H1 (cell line): ENCODE measurements around the gene SOX12. TPM values are rescaled to one million over a fixed set of nuclear protein-coding genes. Genes with fewer than 3 reads are reported as not detected.

Source experiments
- CTCF ChIA-PET: fragments of 300-600 bp; sonication (Branson Sonifier 250); formaldehyde crosslinking; loops from one replicate; lab custom pipeline; 2021; ENCODE audit not compliant: partially characterized antibody; lab: Charles Lee
- POLR2A ChIA-PET: fragments of 300-600 bp; sonication (Branson Sonifier 250); formaldehyde crosslinking; loops from one replicate; lab custom pipeline; 2021; ENCODE audit warnings: inconsistent platforms; ENCODE audit not compliant: partially characterized antibody; lab: Charles Lee
- DNase-seq, 2 experiments: peaks; one replicate each; pipeline versions ENCODE4 v3.0.0 to v3.0.0-alpha.2; 2010 to 2022; ENCODE audit warnings: low spot score in 2 of 2, low read depth in 1 of 2, mixed read lengths in 1 of 2
- FAIRE-seq: peaks from 2 replicates; lab custom pipeline; 2011; peaks lifted over from hg19 to GRCh38; lab: Jason Lieb, UNC
- H2AFZ ChIP-seq: 2 replicates; pipeline ENCODE4 v1.8.1; 2012; ENCODE audit warnings: low read length, inconsistent platforms
- H2AK5ac ChIP-seq: 2 replicates; pipeline ENCODE4 v1.6.1; 2013; ENCODE audit warnings: low read depth, low read length
- H2BK120ac ChIP-seq: replicated peaks from 2 replicates; pipeline ENCODE3; 2013; ENCODE audit warnings: low read depth, low read length, inconsistent platforms
- H2BK12ac ChIP-seq: 2 replicates; pipeline ENCODE4 v1.6.1; 2013; ENCODE audit warnings: low read depth, low read length
- H2BK15ac ChIP-seq: 2 replicates; pipeline ENCODE4 v1.6.1; 2013; ENCODE audit warnings: low read length
- H2BK20ac ChIP-seq: 2 replicates; pipeline ENCODE4 v1.6.1; 2013; ENCODE audit warnings: low read length
- H2BK5ac ChIP-seq: 2 replicates; pipeline ENCODE4 v1.6.1; 2013; ENCODE audit warnings: low read depth, low read length
- H3K14ac ChIP-seq: 2 replicates; pipeline ENCODE4 v1.6.1; 2013; ENCODE audit warnings: inconsistent platforms; ENCODE audit not compliant: insufficient read length
- H3K18ac ChIP-seq: 2 replicates; pipeline ENCODE4 v1.6.1; 2013; ENCODE audit warnings: low read length; ENCODE audit errors: extremely low read depth
- H3K23ac ChIP-seq: 2 replicates; pipeline ENCODE4 v1.6.1; 2013; ENCODE audit warnings: inconsistent platforms; ENCODE audit not compliant: insufficient read length
- H3K23me2 ChIP-seq: 2 replicates; pipeline ENCODE4 v1.6.1; 2013; ENCODE audit warnings: low read depth, low read length
- H3K27ac ChIP-seq: 2 replicates; pipeline ENCODE4 v1.6.1; 2011; ENCODE audit warnings: low read depth, low read length, inconsistent platforms
- H3K27me3 ChIP-seq, 4 experiments: replicated peaks in 1 of 4; 1 replicate in 1 of 4; 2 replicates in 3 of 4; pipeline versions ENCODE4 v1.6.1 to v1.8.1; 2011 to 2013; ENCODE audit warnings: low read length in 3 of 4, mild to moderate bottlenecking in 3 of 4, inconsistent platforms in 2 of 4, mixed read lengths in 2 of 4, moderate library complexity in 1 of 4; ENCODE audit not compliant: control insufficient read depth in 3 of 4, insufficient read depth in 3 of 4; ENCODE audit errors: extremely low read depth in 1 of 4
- H3K36me3 ChIP-seq, 4 experiments: 2 replicates each; pipeline versions ENCODE4 v1.6.1 to v1.8.1; 2011 to 2013; ENCODE audit warnings: mild to moderate bottlenecking in 4 of 4, low read length in 3 of 4, moderate library complexity in 2 of 4, control low read depth in 1 of 4, inconsistent platforms in 1 of 4; ENCODE audit not compliant: insufficient read depth in 4 of 4, control insufficient read depth in 2 of 4
- H3K4ac ChIP-seq: replicated peaks from 2 replicates; pipeline ENCODE3; 2013; ENCODE audit warnings: low read length, low read depth, mixed read lengths, inconsistent platforms; ENCODE audit not compliant: insufficient read length
- H3K4me1 ChIP-seq, 4 experiments: replicated peaks in 1 of 4; 1 replicate in 1 of 4; 2 replicates in 3 of 4; pipeline versions ENCODE4 v1.6.1 to v1.8.1; 2011 to 2013; ENCODE audit warnings: low read length in 3 of 4, inconsistent platforms in 2 of 4, mixed read lengths in 1 of 4; ENCODE audit not compliant: insufficient read depth in 4 of 4, control insufficient read depth in 3 of 4
- H3K4me2 ChIP-seq, 2 experiments: 2 replicates each; pipeline versions ENCODE4 v1.6.1 to v1.8.1; 2011 to 2013; ENCODE audit warnings: low read depth in 2 of 2, low read length in 2 of 2, control low read depth in 1 of 2, inconsistent platforms in 1 of 2, mild to moderate bottlenecking in 1 of 2; ENCODE audit not compliant: insufficient read depth in 1 of 2
- H3K4me3 ChIP-seq, 4 experiments: fragments of 200-600, 300-600 bp in 1 of 4; sonication (generic), shearing (Covaris generic), sonication (Bioruptor Twin) in 1 of 4; 2 replicates each; pipeline versions ENCODE4 v1.5.1 to v1.8.1; 2011 to 2016; ENCODE audit warnings: low read length in 4 of 4, low read depth in 3 of 4, control low read depth in 2 of 4, inconsistent platforms in 2 of 4, mild to moderate bottlenecking in 2 of 4, mixed read lengths in 1 of 4, moderate library complexity in 1 of 4; ENCODE audit not compliant: insufficient read depth in 2 of 4; ENCODE audit errors: extremely low read depth in 1 of 4
- H3K56ac ChIP-seq: replicated peaks from 2 replicates; pipeline ENCODE3; 2013; ENCODE audit warnings: low read depth, mild to moderate bottlenecking, mixed read lengths, low read length, inconsistent platforms; ENCODE audit not compliant: insufficient read length
- H3K79me1 ChIP-seq: 2 replicates; pipeline ENCODE4 v1.6.1; 2013; ENCODE audit warnings: low read depth, low read length, control low read depth
- H3K79me2 ChIP-seq, 2 experiments: 2 replicates each; pipeline versions ENCODE4 v1.6.1 to v1.8.1; 2012 to 2013; ENCODE audit warnings: low read length in 2 of 2, mild to moderate bottlenecking in 2 of 2, inconsistent platforms in 1 of 2; ENCODE audit not compliant: insufficient read depth in 2 of 2, control insufficient read depth in 1 of 2
- H3K9ac ChIP-seq, 4 experiments: replicated peaks in 1 of 4; 1 replicate in 1 of 4; 2 replicates in 3 of 4; pipeline versions ENCODE4 v1.6.1 to v1.8.1; 2011 to 2013; ENCODE audit warnings: low read depth in 3 of 4, low read length in 3 of 4, control low read depth in 2 of 4, mild to moderate bottlenecking in 2 of 4, moderate library complexity in 2 of 4, inconsistent platforms in 1 of 4; ENCODE audit errors: extremely low read depth in 1 of 4
- H3K9me3 ChIP-seq, 2 experiments: 2 replicates each; pipeline versions ENCODE4 v1.6.1 to v1.8.1; 2012 to 2013; ENCODE audit warnings: mild to moderate bottlenecking in 2 of 2, moderate library complexity in 2 of 2, control low read depth in 1 of 2, inconsistent platforms in 1 of 2, low read depth in 1 of 2, low read length in 1 of 2, mixed read lengths in 1 of 2; ENCODE audit not compliant: insufficient read depth in 2 of 2
- H4K20me1 ChIP-seq, 2 experiments: replicated peaks in 1 of 2; 2 replicates each; pipeline versions ENCODE3 to v1.8.1; 2011 to 2013; ENCODE audit warnings: inconsistent platforms in 2 of 2, low read length in 2 of 2, mild to moderate bottlenecking in 1 of 2; ENCODE audit not compliant: insufficient read depth in 2 of 2, control insufficient read depth in 1 of 2
- H4K5ac ChIP-seq: 2 replicates; pipeline ENCODE4 v1.6.1; 2013; ENCODE audit warnings: low read length, low read depth, mixed read lengths, inconsistent platforms; ENCODE audit not compliant: insufficient read length
- H4K8ac ChIP-seq: 2 replicates; pipeline ENCODE4 v1.8.0; 2013; ENCODE audit warnings: mild to moderate bottlenecking, moderate library complexity, low read length, inconsistent platforms; ENCODE audit not compliant: insufficient read depth; ENCODE audit errors: extremely low read depth
- H4K91ac ChIP-seq: replicated peaks from 2 replicates; pipeline ENCODE3; 2013; ENCODE audit warnings: low read length, mixed read lengths, inconsistent platforms; ENCODE audit not compliant: insufficient read length
- ASH2L ChIP-seq: fragments of 200-600, 300-600 bp; sonication (generic); IDR thresholded peaks from one replicate; pipeline ENCODE4 v1.7.1; 2017; ENCODE audit warnings: low read length
- CTBP2 ChIP-seq: IDR thresholded peaks from 2 replicates; pipeline ENCODE4 v1.7.0; 2011; ENCODE audit warnings: borderline replicate concordance, mild to moderate bottlenecking, moderate library complexity, mixed read lengths, low read length; ENCODE audit not compliant: insufficient read depth, insufficient read length
- EGR1 ChIP-seq: IDR thresholded peaks from 2 replicates; pipeline ENCODE4 v1.6.1; 2011; ENCODE audit warnings: low read depth, low read length, borderline replicate concordance
- EP300 ChIP-seq, 2 experiments: IDR thresholded peaks; 1 replicate in 1 of 2; 2 replicates in 1 of 2; pipeline ENCODE4 v1.6.1; 2011 to 2012; ENCODE audit warnings: low read depth in 2 of 2, low read length in 2 of 2, mild to moderate bottlenecking in 2 of 2, borderline replicate concordance in 1 of 2, inconsistent platforms in 1 of 2, moderate library complexity in 1 of 2
- JUND ChIP-seq: IDR thresholded peaks from 2 replicates; pipeline ENCODE4 v1.6.1; 2011; ENCODE audit warnings: mild to moderate bottlenecking, improper control_type of control experiment, low read length
- POU5F1 ChIP-seq: IDR thresholded peaks from 2 replicates; pipeline ENCODE4 v1.6.1; 2011; ENCODE audit warnings: low read depth, mild to moderate bottlenecking, low read length, moderate library complexity
- SP1 ChIP-seq: IDR thresholded peaks from 2 replicates; pipeline ENCODE4 v1.6.1; 2011; ENCODE audit warnings: low read depth, low read length
- TAF7 ChIP-seq: optimal IDR thresholded peaks from 2 replicates; pipeline ENCODE3; 2011; ENCODE audit warnings: low read depth, mild to moderate bottlenecking, inconsistent platforms, low read length, moderate library complexity, borderline replicate concordance
- TBP ChIP-seq: IDR thresholded peaks from 2 replicates; pipeline ENCODE4 v1.6.1; 2011; ENCODE audit warnings: low read depth, low read length, improper control_type of control experiment
- TCF12 ChIP-seq: IDR thresholded peaks from 2 replicates; pipeline ENCODE4 v1.6.1; 2011; ENCODE audit warnings: low read depth, mild to moderate bottlenecking, low read length
- TEAD4 ChIP-seq: IDR thresholded peaks from 2 replicates; pipeline ENCODE4 v1.6.1; 2012; ENCODE audit warnings: low read depth, low read length, inconsistent platforms, mixed read lengths
- ZNF274 ChIP-seq: IDR thresholded peaks from 2 replicates; pipeline ENCODE4 v1.7.0; 2012; ENCODE audit warnings: low read length, borderline replicate concordance; ENCODE audit errors: extremely low read depth
- WGBS, 2 experiments: shearing (Covaris generic) in 1 of 2; methylation state at CpG; one replicate each; pipeline versions ENCODE4 v1.1.6 to v1.1.7; 2013 to 2015; ENCODE audit warnings: low lambda C conversion rate in 2 of 2, mixed read lengths in 2 of 2, inconsistent platforms in 1 of 2, low coverage in 1 of 2, missing lambda C conversion rate in 1 of 2; ENCODE audit not compliant: insufficient replicate concordance in 2 of 2, insufficient coverage in 1 of 2, insufficient read length in 1 of 2; ENCODE audit errors: extremely low coverage in 1 of 2, missing lambda C conversion rate in 1 of 2; 5-methylcytosine and 5-hydroxymethylcytosine counted together
- polyA plus RNA-seq, 7 experiments: library from polyadenylated mRNA; depleted of rRNA in 3 of 7; stranded (reverse) in 5 of 7; unstranded in 2 of 7; fragments of >200 nt in 5 of 7; fragments of 200-250 nt in 2 of 7; gene quantifications; 1 replicate in 5 of 7; 2 replicates in 1 of 7; 4 replicates in 1 of 7; pipeline versions ENCODE4 v1.2.1 to v1.2.3, GENCODE V29; 2011 to 2013; ENCODE audit warnings: missing spikeins in 2 of 7, mixed read lengths in 2 of 7
- total RNA-seq: library from RNA; stranded (reverse); fragmentation: NEBNext Ultra II Directional; extraction: Animal tissue kit (Norgen Biotek cat#: 25700); gene quantifications from 2 replicates; pipeline ENCODE4 v1.2.1, GENCODE V29; 2021

The SOX12 gene
- total and polyA plus RNA-seq, 2 of the 8 experiments (the other 6 are each of a cell fraction or from before 2014, with no cell fraction given), result 6.4 to 63.0 TPM

GRCh38 chr20:276620-277495, 48.5 kb upstream of the SOX12 start:
- Histone ChIP-seq H4K8ac (no peak overlapping the region), H4K91ac (no peak overlapping the region), H2BK12ac (no peak overlapping the region), H3K4me3 (no peak overlapping the region), H3K14ac (no peak overlapping the region), H3K9me3 (no peaks in the 10 kb centered on the region), H2BK15ac (no peak overlapping the region), H3K27me3 (peaks cover 0 to 2% (median under 1%) of the 10 kb centered on the region in 4 experiments; a peak in 2 of 7 replicates), H2BK120ac (no peak overlapping the region), H3K79me2 (no peaks in the 10 kb centered on the region), H3K23me2 (no peaks in the 10 kb centered on the region; the same call in 1 of the 2 replicates), H3K18ac (no peak overlapping the region), H3K56ac (no peak overlapping the region), H3K4me1 (peaks cover 0 to 4% (median 4%) of the 10 kb centered on the region in 4 experiments; a peak in 4 of 7 replicates), H2BK20ac (no peak overlapping the region), H3K4me2 (no peak overlapping the region), H3K27ac (no peak overlapping the region), H2AFZ (no peak overlapping the region), H3K79me1 (no peaks in the 10 kb centered on the region; the same call in 1 of the 2 replicates), H4K5ac (no peak overlapping the region), H3K4ac (no peak overlapping the region), H4K20me1 (peaks cover 2 to 8% of the 10 kb centered on the region in 2 experiments), H2BK5ac (no peak overlapping the region), H3K23ac (no peak overlapping the region), H2AK5ac (no peak overlapping the region), H3K9ac (no peak overlapping the region), H3K36me3 (peaks cover 8 to 21% (median 13%) of the 10 kb centered on the region in 4 experiments; a peak in 7 of 8 replicates)
- DNase-seq (no peak), FAIRE-seq (no peak)
- POLR2A ChIA-PET, result interaction anchor here (3.0 to 6.1 kb wide), 2 partner anchors 9 to 20 kb away, joined by 21 to 61 read pairs; partner anchors contain the start of gene ZCCHC3
- CTCF ChIA-PET, result interaction anchor here (1.1 to 6.7 kb wide), 8 partner anchors 10 to 124 kb away, joined by 3 to 63 read pairs (median 10); no protein-coding TSS in a partner anchor
- 91% methylated on average over 11 of the region's 12 CpGs; no CpG with 5 or more reads in 1 of the 2 experiments for WGBS, 2 experiments
- TF ChIP-seq TEAD4 (no peak), TAF7 (no peak), CTBP2 (no peak), ZNF274 (no peak), POU5F1 (no peak), TCF12 (no peak), SP1 (no peak), EGR1 (no peak), TBP (no peak), EP300 (IDR thresholded peaks at IDR 0.05; ENCODE audit: borderline replicate concordance in 1 of 2, low read depth in 2 of 2, low read length in 2 of 2) (no peak), ASH2L (no peak), JUND (no peak)
